GM12891 (cell line): ENCODE data around the gene OST4.

Source experiments
- PAX5 ChIP-seq: IDR thresholded peaks from 2 replicates; pipeline ENCODE4 v1.6.1; 2011; ENCODE audit warnings: low read length, moderate library complexity, mild to moderate bottlenecking; ENCODE audit not compliant: insufficient read depth, severe bottlenecking
- POLR2A ChIP-seq: IDR thresholded peaks from 2 replicates; pipeline ENCODE4 v1.6.1; 2011; ENCODE audit warnings: low read depth, low read length, control low read depth
- POLR2AphosphoS5 ChIP-seq: IDR thresholded peaks from 2 replicates; pipeline ENCODE4 v1.6.1; 2011; ENCODE audit warnings: low read depth, low read length, control low read depth
- POU2F2 ChIP-seq: IDR thresholded peaks from 2 replicates; pipeline ENCODE4 v1.6.1; 2011; ENCODE audit warnings: low read depth, mild to moderate bottlenecking, control low read depth, low read length, moderate library complexity
- SPI1 ChIP-seq: IDR thresholded peaks from 2 replicates; pipeline ENCODE4 v1.6.1; 2011; ENCODE audit warnings: low read depth, low read length, control low read depth
- TAF1 ChIP-seq: IDR thresholded peaks from 2 replicates; pipeline ENCODE4 v1.6.1; 2011; ENCODE audit warnings: low read depth, low read length, control low read depth

GRCh38 chr2:27076323-27076722, 4.9 kb upstream of the OST4 start:
- no peak for TF ChIP-seq SPI1
- no peak for TF ChIP-seq POLR2A
- TF ChIP-seq POLR2AphosphoS5: no peak
- TF ChIP-seq TAF1: no peak
- TF ChIP-seq POU2F2: no peak
- TF ChIP-seq PAX5: no peak
